Dedifferentiated amniotic fluid mesenchymal stem cell (primary cell): ENCODE data around the gene CSPG4.
"Not testable (repeated sequence)": the region's sequence is repeated elsewhere in the genome, so short reads cannot be mapped to it uniquely, and the experiment has no call there.

ENCODE experiments used
- DNase-seq: peaks from one replicate; pipeline ENCODE4 v3.0.0-alpha.2; 2016; ENCODE audit errors: extremely low spot score

CSPG4 gene

GRCh38 chr15:75687486-75688277 lies 25.0 kb downstream of the CSPG4 start:
- no peak for DNase-seq

- DNase-seq = peak; percentile 37
Measured at GRCh38 chr15:75686212-75686642, 26.4 kb downstream of the CSPG4 start.

GRCh38 chr15:75685195-75685594 lies 27.5 kb downstream of the CSPG4 start:
- no peak for DNase-seq

GRCh38 chr15:75684648-75685047 lies 28.0 kb downstream of the CSPG4 start:
- DNase-seq = no peak

- not testable (repeated sequence) for DNase-seq
Measured at GRCh38 chr15:75683646-75684312, 28.9 kb downstream of the CSPG4 start.

GRCh38 chr15:75682181-75683135 lies 30.2 kb downstream of the CSPG4 start:
- DNase-seq = no peak

- DNase-seq = no peak
Measured at GRCh38 chr15:75680007-75680789, 32.5 kb downstream of the CSPG4 start.

- not testable (repeated sequence) for DNase-seq
Measured at GRCh38 chr15:75678324-75678690, 34.3 kb downstream of the CSPG4 start.

- DNase-seq = no peak
Measured at GRCh38 chr15:75677465-75678323, 35.0 kb downstream of the CSPG4 start.

- DNase-seq = no peak
Measured at GRCh38 chr15:75676688-75677464, 35.8 kb downstream of the CSPG4 start.

GRCh38 chr15:75675579-75676404 lies 36.9 kb downstream of the CSPG4 start:
- no peak for DNase-seq

GRCh38 chr15:75674366-75674765 lies 38.3 kb downstream of the CSPG4 start:
- DNase-seq = no peak

- DNase-seq = peak; percentile 42
Measured at GRCh38 chr15:75673426-75674235, 39.0 kb downstream of the CSPG4 start.

GRCh38 chr15:75672646-75673425 lies 39.8 kb downstream of the CSPG4 start:
- DNase-seq = peak; percentile 50

GRCh38 chr15:75671730-75672602 lies 40.7 kb downstream of the CSPG4 start:
- no peak for DNase-seq

- no peak for DNase-seq
Measured at GRCh38 chr15:75669879-75670212, 42.8 kb downstream of the CSPG4 start.
